ENCODE data around the gene RIC3.

Gene RIC3

DNA sequence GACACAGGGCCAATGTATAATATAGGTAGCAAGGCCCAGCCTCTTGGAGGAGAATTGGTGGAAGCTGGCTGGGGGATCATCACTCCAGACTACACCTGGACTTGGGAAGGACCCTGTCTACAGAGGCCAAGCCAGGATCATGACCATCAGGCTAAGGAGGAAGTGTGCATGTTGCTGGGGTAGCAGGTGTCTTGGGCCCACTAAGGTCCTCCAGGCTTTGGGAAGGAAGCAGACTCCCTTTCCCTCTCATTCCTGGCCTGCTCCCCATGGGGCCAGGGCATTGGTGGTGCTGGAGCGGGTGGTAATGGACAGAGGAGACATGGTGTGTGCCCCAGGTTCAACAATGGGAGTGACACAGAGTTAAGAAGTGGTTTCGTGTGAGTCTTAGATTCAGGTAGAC, 103.8 kb downstream of the RIC3 start:
- Mint-ChIP-seq H3K27ac (no peak overlapping the region), H3K9me3 (ENCODE audit: low read depth) (no peaks in the 10 kb centered on the region), H3K27me3 (peaks cover 2% of the 10 kb centered on the region), H3K4me3 (no peak overlapping the region), H3K36me3 (no peaks in the 10 kb centered on the region), H3K4me1 (ENCODE audit: low read depth) (no peaks in the 10 kb centered on the region)

DNA sequence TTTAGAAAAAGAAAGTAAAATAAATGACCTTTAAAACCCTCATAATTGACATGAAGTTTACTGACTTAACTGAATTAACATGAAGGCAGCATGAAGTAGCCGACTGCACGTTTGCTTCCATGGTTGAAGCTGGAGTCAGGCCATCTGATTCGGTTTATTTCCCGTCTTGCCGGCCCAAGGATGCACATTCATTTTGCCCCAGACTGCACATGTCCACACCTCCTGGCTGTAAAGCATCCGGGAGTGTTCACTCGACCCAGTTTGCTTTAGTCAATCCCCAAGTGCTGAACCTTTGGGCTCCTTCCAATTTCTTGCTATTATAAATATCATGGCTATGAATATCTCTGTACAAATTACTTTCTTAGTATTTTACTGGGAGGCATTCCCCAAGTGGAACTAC, 105.5 kb downstream of the RIC3 start:
- Mint-ChIP-seq H3K36me3 (no peaks in the 10 kb centered on the region), H3K9me3 (ENCODE audit: low read depth) (no peaks in the 10 kb centered on the region), H3K4me3 (no peak overlapping the region), H3K27ac (no peak overlapping the region), H3K27me3 (peaks cover 1% of the 10 kb centered on the region), H3K4me1 (ENCODE audit: low read depth) (no peaks in the 10 kb centered on the region)

DNA sequence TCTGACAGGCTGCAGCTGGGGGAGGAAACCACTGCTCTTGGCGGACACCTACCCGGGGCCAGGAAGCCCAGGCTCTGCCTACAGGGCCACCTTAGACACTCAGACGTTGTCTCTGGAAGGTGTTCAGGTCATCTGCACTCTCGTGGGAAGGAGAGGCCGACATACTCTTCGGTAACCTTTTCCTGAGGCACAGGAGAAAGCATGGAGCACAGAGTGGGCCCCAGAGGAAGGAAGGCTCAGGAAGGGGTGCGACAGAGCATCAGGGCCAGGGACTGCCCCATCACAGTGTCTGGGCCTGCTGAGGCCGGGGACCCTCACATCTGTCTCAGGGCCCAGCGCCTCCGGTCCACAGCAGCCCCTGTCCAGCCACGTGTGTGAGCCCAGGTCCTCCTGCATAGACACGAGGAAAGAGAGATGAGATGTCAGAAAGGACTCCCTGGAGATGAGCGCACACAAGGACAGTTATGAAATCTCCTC, 106.0 kb downstream of the RIC3 start:
- Mint-ChIP-seq H3K9me3 (ENCODE audit: low read depth) (no peaks in the 10 kb centered on the region), H3K27me3 (no peaks in the 10 kb centered on the region), H3K4me1 (ENCODE audit: low read depth) (no peaks in the 10 kb centered on the region), H3K4me3 (no peak overlapping the region), H3K36me3 (no peaks in the 10 kb centered on the region), H3K27ac (no peak overlapping the region)

DNA sequence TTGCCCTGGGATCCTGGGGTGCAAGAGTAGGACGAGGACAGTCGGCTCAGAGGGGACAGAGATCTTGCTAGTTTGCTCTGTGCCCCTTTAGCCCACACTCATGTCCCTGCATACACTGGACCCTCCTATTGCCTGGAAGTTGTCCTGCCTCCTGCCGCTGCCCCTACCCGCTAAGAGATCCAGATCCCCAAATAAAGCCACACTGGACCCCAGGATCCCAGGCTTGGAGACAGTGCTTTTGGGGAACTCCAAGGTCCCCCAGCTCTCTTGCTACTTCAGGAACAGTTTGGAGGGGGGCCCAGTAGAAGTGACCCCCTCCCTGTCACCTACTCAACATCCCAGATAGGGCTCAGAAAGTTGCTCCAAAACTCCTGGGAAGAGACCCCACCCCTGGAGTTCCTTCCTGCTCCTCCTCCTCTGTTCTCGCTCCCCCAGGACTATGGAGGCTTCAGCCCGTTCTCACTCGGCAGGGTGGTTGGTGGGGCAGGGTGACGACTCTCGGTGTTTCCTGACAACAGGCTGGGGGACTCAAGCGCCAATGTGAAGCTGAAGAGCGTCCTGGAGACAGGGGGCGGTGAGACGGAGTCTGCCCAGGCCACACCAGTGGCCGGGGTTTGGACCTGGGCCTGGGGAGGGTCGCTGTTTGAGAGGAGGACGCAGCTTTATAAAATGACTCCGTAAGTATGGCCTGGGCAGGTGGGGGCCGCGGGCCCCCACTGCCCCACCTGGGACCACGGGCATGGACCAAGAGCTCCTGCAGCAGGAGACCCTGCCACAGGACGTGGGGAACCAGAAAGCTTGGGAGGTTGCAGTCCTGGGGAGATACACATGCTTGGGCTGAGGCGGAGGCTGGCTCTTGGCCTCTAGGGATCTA, 107.0 kb downstream of the RIC3 start:
- no peaks in the 10 kb centered on the region for H3K4me1 Mint-ChIP-seq (ENCODE audit: low read depth)
- H3K27me3 Mint-ChIP-seq, result no peaks in the 10 kb centered on the region
- no peak overlapping the region for H3K4me3 Mint-ChIP-seq
- H3K36me3 Mint-ChIP-seq, result no peaks in the 10 kb centered on the region
- H3K27ac Mint-ChIP-seq, result no peak overlapping the region
- H3K9me3 Mint-ChIP-seq (ENCODE audit: low read depth), result no peaks in the 10 kb centered on the region

DNA sequence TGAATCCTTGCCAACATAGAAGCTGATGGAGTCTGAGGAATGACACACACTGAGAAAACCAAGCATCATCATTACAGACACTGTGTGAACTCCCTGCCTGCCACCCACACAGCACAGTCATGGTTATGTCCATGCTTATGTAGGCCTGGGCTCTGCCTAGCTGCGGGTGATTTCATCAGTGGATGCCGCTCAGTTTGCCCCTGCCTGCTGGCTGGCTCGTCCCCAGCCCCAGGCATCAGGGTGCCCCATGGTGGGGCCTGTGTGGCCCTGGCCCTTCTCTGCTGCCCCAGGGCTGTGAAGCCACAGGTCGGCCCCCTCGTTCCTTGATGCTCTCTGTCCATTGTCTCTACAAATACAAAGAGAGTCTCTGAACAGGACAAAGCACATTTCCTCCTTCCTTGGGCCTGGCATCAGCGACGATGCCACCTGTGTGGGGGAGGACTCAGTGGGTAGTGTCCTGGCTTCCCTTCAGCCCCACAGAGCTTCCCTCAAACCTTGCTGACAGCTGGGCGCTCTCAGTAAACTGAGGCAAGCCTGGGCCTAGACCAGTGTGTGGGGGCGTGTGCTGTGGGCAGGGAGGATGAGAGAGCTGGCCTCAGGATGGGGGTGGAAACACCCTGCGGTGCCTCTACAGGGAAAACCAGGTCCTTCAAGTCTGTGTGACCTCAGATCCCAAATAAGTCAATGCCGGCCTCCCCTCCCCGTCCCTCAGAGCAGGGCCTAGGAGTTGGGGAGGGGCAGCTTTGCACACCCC, 107.8 kb downstream of the RIC3 start:
- no peaks in the 10 kb centered on the region for H3K27me3 Mint-ChIP-seq
- no peak overlapping the region for H3K4me3 Mint-ChIP-seq
- no peak overlapping the region for H3K27ac Mint-ChIP-seq
- H3K36me3 Mint-ChIP-seq, result no peaks in the 10 kb centered on the region
- H3K9me3 Mint-ChIP-seq (ENCODE audit: low read depth), result no peaks in the 10 kb centered on the region
- H3K4me1 Mint-ChIP-seq (ENCODE audit: low read depth), result peaks cover 3% of the 10 kb centered on the region

DNA sequence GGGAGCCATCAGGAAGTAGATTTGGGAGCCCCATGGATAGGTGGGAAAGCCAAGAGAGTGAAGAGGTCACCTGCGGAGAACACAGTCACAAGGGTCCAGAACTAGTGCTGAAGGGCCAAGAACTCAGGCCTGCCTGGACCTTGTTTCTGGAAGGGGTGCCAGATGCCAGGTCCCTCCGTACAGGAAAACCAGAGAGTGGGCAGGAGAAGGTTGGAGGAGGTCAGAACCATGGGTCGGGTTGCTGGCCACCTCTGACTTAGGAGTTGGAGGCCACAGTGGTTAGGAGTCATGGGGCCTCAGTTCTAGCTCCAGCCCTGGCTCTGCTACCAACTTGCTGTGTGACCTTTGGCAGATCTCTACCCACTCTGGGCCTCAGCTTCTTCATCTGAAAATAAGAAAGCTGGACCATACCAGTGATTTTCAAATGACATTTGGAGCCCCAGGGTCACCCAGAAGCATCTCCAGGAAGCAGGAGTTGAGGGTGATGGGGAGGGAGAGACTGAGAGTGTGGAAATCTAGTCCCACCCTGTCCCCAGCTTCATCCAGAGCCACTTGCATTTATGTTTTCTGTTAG, 108.6 kb downstream of the RIC3 start:
- peaks cover 3% of the 10 kb centered on the region for H3K4me1 Mint-ChIP-seq (ENCODE audit: low read depth)
- no peaks in the 10 kb centered on the region for H3K36me3 Mint-ChIP-seq
- no peaks in the 10 kb centered on the region for H3K27me3 Mint-ChIP-seq
- no peak overlapping the region for H3K27ac Mint-ChIP-seq
- no peak overlapping the region for H3K4me3 Mint-ChIP-seq
- no peaks in the 10 kb centered on the region for H3K9me3 Mint-ChIP-seq (ENCODE audit: low read depth)

DNA sequence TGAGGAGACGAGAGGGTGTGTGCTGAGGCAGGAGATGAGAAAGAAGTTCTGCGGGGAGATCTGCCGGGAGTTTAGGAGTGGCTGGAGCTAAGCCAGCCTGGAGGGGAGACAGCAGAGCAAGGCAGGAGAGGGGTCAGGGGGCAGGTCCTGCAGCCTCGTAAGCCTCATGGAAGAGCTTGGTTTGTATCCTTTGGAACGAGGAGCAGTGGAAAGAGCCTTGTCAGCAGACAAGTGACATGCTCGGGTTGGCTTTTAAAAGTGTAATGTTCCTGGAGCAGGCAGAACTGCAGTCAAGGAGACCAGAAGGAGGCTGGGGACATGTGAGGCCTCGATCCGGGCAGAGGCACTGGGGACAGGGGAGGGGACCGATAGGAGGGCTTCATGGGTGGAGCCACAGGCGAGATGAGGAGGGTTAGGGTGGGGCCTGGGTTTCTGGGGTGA, 109.2 kb downstream of the RIC3 start:
- Mint-ChIP-seq H3K4me3 (no peak overlapping the region), H3K27me3 (no peaks in the 10 kb centered on the region), H3K27ac (no peak overlapping the region), H3K36me3 (no peaks in the 10 kb centered on the region), H3K9me3 (ENCODE audit: low read depth) (no peaks in the 10 kb centered on the region), H3K4me1 (ENCODE audit: low read depth) (peaks cover 3% of the 10 kb centered on the region)

DNA sequence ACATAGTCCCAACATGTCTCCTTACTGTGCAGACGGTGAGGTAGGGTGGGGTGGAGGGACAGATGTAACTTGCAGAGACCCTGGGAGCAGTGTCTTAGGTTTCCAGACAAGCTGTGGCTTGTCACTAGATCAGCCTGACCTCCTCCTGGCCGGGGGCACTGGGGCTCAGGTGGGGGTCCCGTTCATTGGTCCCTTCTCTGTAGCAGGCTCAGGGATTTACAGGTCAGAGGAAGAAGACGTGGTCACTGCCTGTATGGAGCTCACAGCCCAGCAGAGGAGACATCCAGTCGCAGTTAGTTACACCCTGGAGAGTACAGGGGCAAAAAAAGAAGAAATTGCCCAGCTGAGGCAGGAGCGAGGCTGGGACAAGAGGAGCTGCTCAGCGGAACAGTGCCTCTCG, 109.8 kb downstream of the RIC3 start:
- no peaks in the 10 kb centered on the region for H3K9me3 Mint-ChIP-seq (ENCODE audit: low read depth)
- no peak overlapping the region for H3K27ac Mint-ChIP-seq
- no peaks in the 10 kb centered on the region for H3K36me3 Mint-ChIP-seq
- peaks cover 3% of the 10 kb centered on the region for H3K4me1 Mint-ChIP-seq (ENCODE audit: low read depth)
- H3K27me3 Mint-ChIP-seq, result no peaks in the 10 kb centered on the region
- no peak overlapping the region for H3K4me3 Mint-ChIP-seq

DNA sequence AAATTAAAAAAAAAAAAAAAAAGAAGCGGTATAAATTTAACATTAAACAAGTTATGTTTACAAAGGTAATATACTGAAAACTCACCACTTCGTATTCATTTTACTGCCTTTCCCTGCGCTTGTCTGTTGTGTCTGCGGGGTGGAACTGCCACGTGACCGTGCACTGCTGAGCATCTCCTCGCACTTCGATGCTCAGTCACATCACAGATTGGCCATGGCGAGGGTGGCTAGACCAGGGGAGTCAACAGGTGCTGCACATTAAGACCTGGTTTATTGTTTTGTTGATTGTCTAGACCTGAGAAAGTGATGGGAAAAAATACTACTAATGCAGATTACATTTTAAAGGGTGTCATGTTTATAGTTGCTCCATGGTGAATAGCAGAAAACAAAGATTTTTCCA, 110.6 kb downstream of the RIC3 start:
- H3K27ac Mint-ChIP-seq, result no peak overlapping the region
- no peak overlapping the region for H3K4me3 Mint-ChIP-seq
- H3K36me3 Mint-ChIP-seq, result no peaks in the 10 kb centered on the region
- no peaks in the 10 kb centered on the region for H3K27me3 Mint-ChIP-seq
- peaks cover 3% of the 10 kb centered on the region for H3K4me1 Mint-ChIP-seq (ENCODE audit: low read depth)
- no peaks in the 10 kb centered on the region for H3K9me3 Mint-ChIP-seq (ENCODE audit: low read depth)

DNA sequence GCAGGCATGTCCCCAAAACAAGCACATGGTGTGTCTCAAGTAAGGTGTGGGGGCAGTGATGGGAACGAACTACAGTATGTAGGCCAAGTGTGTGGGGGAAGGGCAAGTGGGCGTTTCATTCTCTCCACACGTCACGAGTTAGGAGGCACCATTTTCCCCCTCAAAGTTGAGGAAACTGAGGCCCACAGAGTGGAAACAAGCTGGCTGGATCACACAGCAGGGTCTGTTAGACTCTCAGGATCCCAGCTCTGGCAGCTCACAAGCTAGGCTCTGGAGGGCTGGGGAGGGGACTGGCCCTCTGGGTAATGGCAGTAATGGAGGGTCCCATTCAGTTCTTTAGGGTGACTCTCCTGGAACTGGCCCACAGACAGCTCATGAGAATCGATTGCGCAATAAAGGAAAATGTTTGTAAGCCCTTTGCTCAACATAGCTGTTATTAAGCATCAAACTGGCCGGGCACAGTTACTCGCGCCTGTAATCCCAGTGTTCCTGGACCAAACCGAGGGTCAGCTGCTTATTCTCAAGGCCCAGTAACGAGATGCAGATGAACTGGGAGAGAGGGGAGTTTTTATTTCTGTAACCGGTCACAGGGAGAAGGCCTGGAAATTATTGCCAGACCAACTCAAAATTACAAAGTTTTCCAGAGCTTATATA, 111.9 kb downstream of the RIC3 start:
- H3K27ac Mint-ChIP-seq, result no peak overlapping the region
- H3K27me3 Mint-ChIP-seq, result no peaks in the 10 kb centered on the region
- H3K4me3 Mint-ChIP-seq, result no peak overlapping the region
- no peaks in the 10 kb centered on the region for H3K9me3 Mint-ChIP-seq (ENCODE audit: low read depth)
- no peaks in the 10 kb centered on the region for H3K36me3 Mint-ChIP-seq
- peaks cover 3% of the 10 kb centered on the region for H3K4me1 Mint-ChIP-seq (ENCODE audit: low read depth)

All from activated naive CD8-positive, alpha-beta T cell (primary cell).